A549 treated with AZD9567 at 1 μM for 4 hours (cell line): ENCODE results near the gene WAS. TPM values are rescaled to one million over a fixed set of nuclear protein-coding genes. Genes with fewer than 3 reads are reported as not detected.

Experiments used
- total RNA-seq: library from RNA; stranded (reverse); fragments of 200-300 nt; extraction: Qiagen RNA extraction; gene quantifications from 5 replicates; pipeline ENCODE4 v1.2.3, GENCODE V29; 2022; ENCODE audit not compliant: insufficient read depth

Gene WAS
- total RNA-seq: 0.31 to 0.52 TPM (median 0.36 TPM) in 4 of 5 replicates, not detected in the other

DNA sequence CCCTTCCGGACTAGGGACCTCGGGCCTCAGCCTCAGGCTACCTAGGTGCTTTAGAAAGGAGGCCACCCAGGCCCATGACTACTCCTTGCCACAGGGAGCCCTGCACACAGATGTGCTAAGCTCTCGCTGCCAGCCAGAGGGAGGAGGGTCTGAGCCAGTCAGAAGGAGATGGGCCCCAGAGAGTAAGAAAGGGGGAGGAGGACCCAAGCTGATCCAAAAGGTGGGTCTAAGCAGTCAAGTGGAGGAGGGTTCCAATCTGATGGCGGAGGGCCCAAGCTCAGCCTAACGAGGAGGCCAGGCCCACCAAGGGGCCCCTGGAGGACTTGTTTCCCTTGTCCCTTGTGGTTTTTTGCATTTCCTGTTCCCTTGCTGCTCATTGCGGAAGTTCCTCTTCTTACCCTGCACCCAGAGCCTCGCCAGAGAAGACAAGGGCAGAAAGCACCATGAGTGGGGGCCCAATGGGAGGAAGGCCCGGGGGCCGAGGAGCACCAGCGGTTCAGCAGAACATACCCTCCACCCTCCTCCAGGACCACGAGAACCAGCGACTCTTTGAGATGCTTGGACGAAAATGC, at the start of gene WAS:
Gene WAS, plus strand, starts transcription at position 389 of the 572 bp plus-strand sequence. Its CDS starts 55 bp downstream, at position 444.

DNA sequence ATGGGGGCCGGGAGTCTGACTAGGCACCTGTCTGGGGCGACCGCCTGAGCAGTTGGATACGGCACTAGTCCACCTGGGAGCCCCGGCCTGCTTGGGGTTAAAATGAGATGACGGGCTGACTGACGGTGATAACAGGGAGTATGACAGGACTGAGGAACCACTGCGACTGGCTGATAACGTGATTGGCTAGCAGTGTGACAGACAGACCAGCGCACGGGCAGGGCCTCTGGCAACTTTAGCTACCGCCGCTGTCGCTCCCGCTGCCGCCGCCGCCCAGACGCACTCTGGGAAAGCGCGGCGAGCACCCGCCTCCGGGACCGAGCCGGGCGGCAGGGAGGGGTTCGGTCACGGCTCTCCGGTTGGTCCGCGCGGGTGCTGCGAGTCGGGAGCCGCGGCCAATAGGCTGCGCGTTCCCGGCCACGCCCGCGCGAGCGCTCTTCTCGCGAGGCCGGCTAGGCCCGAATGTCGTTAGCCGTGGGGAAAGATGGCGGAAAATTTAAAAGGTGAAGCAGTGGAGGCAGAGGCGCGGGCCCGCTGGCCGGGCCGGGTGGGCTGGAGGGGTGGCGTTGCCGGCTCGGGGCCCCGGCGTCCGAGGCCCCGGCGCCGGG, 12.8 kb downstream of the WAS start, which contains the start of gene SUV39H1:
Gene SUV39H1, plus strand, starts transcription at position 434 of the 608 bp plus-strand sequence. Its CDS starts 51 bp downstream, at position 485.

Other genes with a start within 250 kb of the WAS start
- 0.19 to 0.31 TPM (median 0.27 TPM) in 3 of 5 replicates, not detected in the others for gene SLC38A5, start 213.5 kb upstream of the WAS start, total RNA-seq
- gene FTSJ1, start 207.6 kb upstream of the WAS start, total RNA-seq: 69.3 to 81.1 TPM (median 71.8 TPM) in 5 replicates
- gene PORCN, start 174.8 kb upstream of the WAS start, total RNA-seq: 13.8 to 17.0 TPM (median 15.7 TPM) in 5 replicates
- 143 to 159 TPM (median 152 TPM) in 5 replicates for gene EBP, start 162.0 kb upstream of the WAS start, total RNA-seq
- gene TBC1D25, start 144.1 kb upstream of the WAS start, total RNA-seq: 9.7 to 13.2 TPM (median 11.5 TPM) in 5 replicates
- gene RBM3, start 109.3 kb upstream of the WAS start, total RNA-seq: 319 to 550 TPM (median 376 TPM) in 5 replicates
- gene WDR13, start 86.3 kb upstream of the WAS start, total RNA-seq: 52.6 to 92.4 TPM (median 87.7 TPM) in 5 replicates
- gene SUV39H1, start 12.9 kb downstream of the WAS start, total RNA-seq: 17.9 to 21.6 TPM (median 20.6 TPM) in 5 replicates
- gene GLOD5, start 77.9 kb downstream of the WAS start, total RNA-seq: not detected in 5 replicates
- gene GATA1, start 102.8 kb downstream of the WAS start, total RNA-seq: not detected in 5 replicates
- gene HDAC6, start 118.3 kb downstream of the WAS start, total RNA-seq: 29.7 to 32.6 TPM (median 31.5 TPM) in 5 replicates
- 0.10 TPM in 1 of 5 replicates, not detected in the others for gene ERAS, start 142.7 kb downstream of the WAS start, total RNA-seq
- 17.7 to 49.2 TPM (median 41.6 TPM) in 5 replicates for gene PCSK1N, start 151.8 kb downstream of the WAS start, total RNA-seq
- gene TIMM17B, start 214.0 kb downstream of the WAS start, total RNA-seq: 83.7 to 111 TPM (median 99.2 TPM) in 5 replicates
- 96.7 to 107 TPM (median 104 TPM) in 5 replicates for gene PQBP1, start 214.1 kb downstream of the WAS start, total RNA-seq
- 41.9 to 70.7 TPM (median 67.0 TPM) in 5 replicates for gene SLC35A2, start 227.8 kb downstream of the WAS start, total RNA-seq
- gene PIM2, start 235.2 kb downstream of the WAS start, total RNA-seq: 9.7 to 11.7 TPM (median 10.3 TPM) in 5 replicates